GM20000 (cell line): ENCODE results near the gene PPP1R3D.

ENCODE experiments used
- DNase-seq: peaks from one replicate; pipeline ENCODE4 v3.0.0; 2012; ENCODE audit warnings: low spot score
- TF ChIP-seq, protein P1 (sequence below): IDR thresholded peaks from 2 replicates; pipeline ENCODE4 v1.5.1; 2012; ENCODE audit warnings: mild to moderate bottlenecking, control low read depth; ENCODE audit errors: extremely low read depth, missing control alignments

The PPP1R3D gene

DNA sequence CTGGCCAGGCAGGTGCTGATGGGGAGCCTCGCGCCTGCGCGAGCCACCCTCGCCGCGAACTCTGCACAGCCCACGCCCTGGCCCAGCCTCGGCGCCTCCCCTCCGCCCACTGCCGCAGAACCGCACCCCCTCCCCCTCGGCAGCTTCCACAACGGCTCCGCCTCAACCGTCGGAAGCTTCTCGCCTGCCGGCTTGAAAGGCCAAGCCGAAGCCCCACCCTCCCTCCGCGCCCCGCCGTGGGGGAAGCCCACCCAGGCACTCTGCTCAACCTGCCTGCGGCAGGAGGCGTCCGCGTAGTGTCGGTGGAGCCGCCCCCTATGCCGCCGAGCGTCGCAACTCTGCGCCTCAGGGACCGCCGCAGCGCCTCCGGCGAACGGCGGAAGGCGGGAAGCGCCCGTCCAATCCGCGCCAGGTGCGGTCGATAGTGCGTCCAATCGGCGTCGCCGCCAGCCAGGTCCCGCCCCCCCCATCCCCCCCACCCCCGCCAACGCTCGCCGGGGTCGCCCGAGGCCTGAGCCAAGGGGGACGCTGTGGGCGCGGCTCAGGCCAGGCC lies 6.7 kb downstream of the PPP1R3D start, which contains the start of gene SYCP2:
Gene SYCP2, minus strand, starts transcription at position 342 of the 553 bp plus-strand sequence. CDS start 11,224 bp downstream, outside the sequence.
- peak; percentile 91 for DNase-seq
- TF ChIP-seq, protein P1, sequence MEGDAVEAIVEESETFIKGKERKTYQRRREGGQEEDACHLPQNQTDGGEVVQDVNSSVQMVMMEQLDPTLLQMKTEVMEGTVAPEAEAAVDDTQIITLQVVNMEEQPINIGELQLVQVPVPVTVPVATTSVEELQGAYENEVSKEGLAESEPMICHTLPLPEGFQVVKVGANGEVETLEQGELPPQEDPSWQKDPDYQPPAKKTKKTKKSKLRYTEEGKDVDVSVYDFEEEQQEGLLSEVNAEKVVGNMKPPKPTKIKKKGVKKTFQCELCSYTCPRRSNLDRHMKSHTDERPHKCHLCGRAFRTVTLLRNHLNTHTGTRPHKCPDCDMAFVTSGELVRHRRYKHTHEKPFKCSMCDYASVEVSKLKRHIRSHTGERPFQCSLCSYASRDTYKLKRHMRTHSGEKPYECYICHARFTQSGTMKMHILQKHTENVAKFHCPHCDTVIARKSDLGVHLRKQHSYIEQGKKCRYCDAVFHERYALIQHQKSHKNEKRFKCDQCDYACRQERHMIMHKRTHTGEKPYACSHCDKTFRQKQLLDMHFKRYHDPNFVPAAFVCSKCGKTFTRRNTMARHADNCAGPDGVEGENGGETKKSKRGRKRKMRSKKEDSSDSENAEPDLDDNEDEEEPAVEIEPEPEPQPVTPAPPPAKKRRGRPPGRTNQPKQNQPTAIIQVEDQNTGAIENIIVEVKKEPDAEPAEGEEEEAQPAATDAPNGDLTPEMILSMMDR: no peak

DNA sequence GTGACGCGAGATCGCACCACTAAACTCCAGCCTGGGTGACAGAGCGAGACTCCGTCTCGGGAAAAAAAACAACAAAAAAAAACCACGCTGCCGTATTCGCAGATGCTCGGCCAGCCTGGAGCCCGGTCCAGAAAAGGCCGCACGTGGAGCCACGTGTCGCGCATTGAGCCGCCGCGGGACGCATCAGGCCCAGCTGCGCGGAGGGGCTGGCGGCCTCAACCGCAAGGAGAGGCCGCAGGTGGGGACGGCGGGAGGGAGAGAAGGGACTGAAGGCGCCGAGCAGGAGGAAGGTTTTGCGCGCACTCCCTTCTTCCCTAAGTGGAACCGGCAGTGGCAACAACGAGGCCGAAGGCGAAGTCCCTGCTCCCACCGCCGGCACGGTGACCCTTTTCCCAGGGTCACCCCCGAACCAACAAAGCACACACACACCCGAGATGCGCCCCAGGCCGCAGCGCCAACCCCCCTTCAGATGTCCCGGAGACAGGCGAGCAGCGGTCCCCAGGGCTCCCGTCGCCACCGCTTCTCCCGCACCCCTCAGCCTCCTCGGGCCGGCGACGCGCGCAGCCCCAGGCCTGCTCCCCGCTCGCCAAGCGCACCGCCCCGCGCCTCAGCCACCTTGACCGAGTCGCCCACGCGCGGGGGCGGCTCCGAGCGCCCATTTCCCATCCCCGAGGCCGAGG lies 7.3 kb downstream of the PPP1R3D start:
- TF ChIP-seq, protein P1: no peak
- no peak for DNase-seq

DNA sequence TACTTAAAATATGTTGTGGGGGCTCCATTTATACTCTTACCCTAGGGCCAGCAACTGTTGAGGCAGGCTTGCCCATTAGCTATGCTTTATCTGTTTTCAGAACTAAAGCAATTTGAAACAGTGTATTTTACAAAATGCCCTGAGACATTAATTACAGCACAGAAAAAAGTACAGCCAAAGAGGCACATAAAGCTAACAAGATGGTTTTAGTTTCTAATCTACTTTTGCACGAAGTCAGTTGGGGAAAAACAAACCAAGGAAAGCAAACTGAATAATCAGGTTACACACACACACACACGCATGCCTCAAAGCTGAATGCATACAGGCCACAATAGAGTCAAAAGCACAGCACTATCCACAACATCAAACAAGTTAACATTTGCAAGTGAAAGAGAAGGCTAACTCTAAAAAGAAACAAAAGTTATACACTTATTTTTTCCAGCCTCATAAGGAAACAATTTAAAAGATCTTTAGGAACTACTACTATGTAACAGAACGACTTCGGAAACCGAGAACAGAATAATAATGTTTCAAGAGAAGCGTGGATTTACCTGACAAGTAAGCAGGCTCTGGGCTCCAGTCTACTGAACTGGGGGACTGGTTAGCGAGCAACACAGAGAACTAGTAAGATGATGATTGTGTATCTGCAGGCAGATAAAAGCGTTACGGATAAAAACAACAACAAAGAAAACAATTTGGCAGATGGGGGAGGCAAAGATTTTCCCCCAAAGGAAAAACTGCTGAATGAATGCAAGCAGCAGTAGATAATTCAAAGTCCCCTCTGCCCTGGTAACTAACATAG lies 8.4 kb downstream of the PPP1R3D start:
- DNase-seq: no peak
- TF ChIP-seq, protein P1: no peak

DNA sequence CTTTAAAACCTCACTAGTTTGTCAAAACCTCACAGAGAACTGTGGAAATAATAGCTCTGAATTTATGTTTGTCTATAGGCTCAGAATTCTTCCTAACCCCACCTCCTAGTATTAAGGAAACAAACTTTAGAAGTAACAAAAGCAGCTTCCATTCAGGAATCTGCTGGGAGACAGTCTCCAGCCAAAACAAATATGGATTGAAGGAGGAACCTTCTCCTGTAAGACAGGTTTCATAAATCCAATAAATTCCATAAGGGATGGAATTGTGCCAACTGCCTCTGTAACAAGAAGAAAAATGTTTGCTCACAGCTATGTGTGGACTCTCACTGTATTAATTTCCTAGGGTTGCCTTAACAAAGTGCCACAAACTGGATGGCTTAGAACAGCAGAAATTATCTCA lies 14.2 kb downstream of the PPP1R3D start:
- DNase-seq: no peak

DNA sequence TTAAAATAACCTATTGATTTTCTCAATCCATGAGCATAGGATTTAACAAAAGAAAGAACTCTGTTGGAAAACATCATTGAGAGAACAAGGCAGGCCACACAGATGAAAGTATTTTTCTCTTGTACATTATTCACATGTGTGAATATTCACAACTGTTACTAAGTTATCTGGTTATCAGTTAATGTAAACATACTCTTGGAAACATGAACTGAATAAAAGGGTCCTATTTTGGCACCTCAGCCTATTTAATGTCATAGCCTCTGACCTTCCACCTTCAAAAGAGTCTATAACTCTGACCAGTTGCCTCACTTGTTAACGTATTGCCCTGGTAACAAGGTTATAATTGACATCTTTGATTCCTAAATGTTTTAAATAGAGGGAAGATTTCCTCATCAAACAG lies 14.7 kb downstream of the PPP1R3D start:
- DNase-seq: no peak
- TF ChIP-seq, protein P1: no peak

More for the DNA sequence above, 14.2 kb downstream of the PPP1R3D start:
- TF ChIP-seq, protein P1: no peak

DNA sequence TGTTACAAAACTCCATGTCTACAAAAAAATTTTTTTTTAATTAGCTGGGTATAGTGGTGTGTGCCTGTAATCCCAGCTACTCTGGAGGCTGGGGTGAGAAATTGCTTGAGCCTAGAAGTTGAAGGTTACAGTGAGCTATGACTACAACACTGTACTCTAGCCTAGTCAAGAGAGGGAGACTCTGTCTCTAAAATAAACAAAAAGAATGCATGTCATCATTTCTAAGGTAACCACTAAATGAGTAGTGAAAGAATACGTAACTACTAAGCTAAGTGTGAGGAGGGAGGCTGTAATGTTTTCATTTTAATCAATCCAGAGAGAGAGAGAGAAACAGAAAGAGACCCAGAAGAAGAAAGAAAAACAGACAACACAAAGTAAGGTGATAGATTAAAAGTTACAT lies 16.6 kb downstream of the PPP1R3D start:
- TF ChIP-seq, protein P1: no peak
- no peak for DNase-seq

DNA sequence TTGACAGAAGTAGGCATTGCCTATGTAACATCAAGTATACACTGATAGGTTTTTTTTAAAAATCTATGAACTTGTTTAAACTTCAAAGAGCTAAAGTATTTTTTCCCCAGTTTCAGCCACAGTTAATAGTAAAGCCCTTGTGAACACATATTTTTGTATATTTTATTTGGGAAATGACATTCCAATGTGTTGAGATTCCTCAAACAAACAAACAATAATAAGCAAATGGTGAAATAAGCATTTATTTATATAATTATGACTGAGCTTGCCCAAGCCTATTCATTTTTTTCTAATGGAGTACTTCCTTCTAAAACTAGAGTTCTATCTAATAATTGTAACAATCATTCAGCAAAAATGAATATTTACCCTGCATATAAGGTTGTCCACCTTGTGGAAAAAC lies 19.2 kb downstream of the PPP1R3D start:
- DNase-seq: no peak
- TF ChIP-seq, protein P1: no peak
